GM18867 (cell line): ENCODE measurements around the gene AZIN2.
"Not testable (repeated sequence)": the region's sequence is repeated elsewhere in the genome, so short reads cannot be mapped to it uniquely, and the experiment has no call there.

Source experiments
- ATAC-seq: cut with Tn5 transposase; IDR thresholded peaks from one replicate; pipeline ENCODE4 v1.9.1; 2021; ENCODE audit warnings: mild to moderate bottlenecking, moderate library complexity; ENCODE audit not compliant: unreplicated experiment

AZIN2 gene

GRCh38 chr1:33056426-33056825, 24.5 kb upstream of the AZIN2 start:
- no peak for ATAC-seq

- no peak for ATAC-seq
Observed at GRCh38 chr1:33057095-33057494, 23.9 kb upstream of the AZIN2 start.

- no peak for ATAC-seq
Observed at GRCh38 chr1:33060579-33061083, 20.3 kb upstream of the AZIN2 start.

GRCh38 chr1:33061834-33062233, 19.1 kb upstream of the AZIN2 start:
- ATAC-seq: no peak

- not testable (repeated sequence) for ATAC-seq
Observed at GRCh38 chr1:33064284-33064683, 16.7 kb upstream of the AZIN2 start.

GRCh38 chr1:33065301-33065700, 15.7 kb upstream of the AZIN2 start:
- ATAC-seq: no peak

- ATAC-seq: not testable (repeated sequence)
Observed at GRCh38 chr1:33066477-33066876, 14.5 kb upstream of the AZIN2 start.

- not testable (repeated sequence) for ATAC-seq
Observed at GRCh38 chr1:33068108-33068507, 12.8 kb upstream of the AZIN2 start.

- no peak for ATAC-seq
Observed at GRCh38 chr1:33070628-33071027, 10.3 kb upstream of the AZIN2 start.

GRCh38 chr1:33072707-33073106, 8.2 kb upstream of the AZIN2 start:
- ATAC-seq: no peak

- no peak for ATAC-seq
Observed at GRCh38 chr1:33074193-33074945, 6.6 kb upstream of the AZIN2 start.

- ATAC-seq: no peak
Observed at GRCh38 chr1:33078030-33078591, 2.8 kb upstream of the AZIN2 start.

GRCh38 chr1:33080373-33080772, 580 bp upstream of the AZIN2 start:
- ATAC-seq: no peak

GRCh38 chr1:33081554-33082305, 777 bp downstream of the AZIN2 start:
- no peak for ATAC-seq

- no peak for ATAC-seq
Observed at GRCh38 chr1:33082575-33083108, 1.7 kb downstream of the AZIN2 start.

- ATAC-seq: no peak
Observed at GRCh38 chr1:33085332-33085731, 4.4 kb downstream of the AZIN2 start.

GRCh38 chr1:33086384-33086850, 5.5 kb downstream of the AZIN2 start:
- ATAC-seq: no peak

- no peak for ATAC-seq
Observed at GRCh38 chr1:33087677-33088076, 6.7 kb downstream of the AZIN2 start.

GRCh38 chr1:33088119-33088906, 7.4 kb downstream of the AZIN2 start:
- no peak for ATAC-seq

GRCh38 chr1:33089457-33089856, 8.5 kb downstream of the AZIN2 start:
- no peak for ATAC-seq

- no peak for ATAC-seq
Observed at GRCh38 chr1:33092438-33092837, 11.5 kb downstream of the AZIN2 start.
